Duodenal mucosa (tissue), 2 donors: Measurements from ENCODE around the gene DLG1.

Experiments used
- H3K27ac ChIP-seq: one replicate; pipeline ENCODE4 v1.7.0; 2013; ENCODE audit warnings: low read depth, low read length
- H3K27me3 ChIP-seq, 2 donors: one replicate each; pipeline ENCODE4 v1.7.0; 2013; ENCODE audit warnings: low read length in 2 of 2, control low read depth in 1 of 2; ENCODE audit not compliant: insufficient read depth in 2 of 2, control insufficient read depth in 1 of 2
- H3K36me3 ChIP-seq, 2 donors: one replicate each; pipeline ENCODE4 v1.7.0; 2013; ENCODE audit warnings: low read length in 2 of 2, control low read depth in 1 of 2; ENCODE audit not compliant: insufficient read depth in 2 of 2, control insufficient read depth in 1 of 2
- H3K4me1 ChIP-seq, 2 donors: one replicate each; pipeline ENCODE4 v1.7.0; 2013; ENCODE audit warnings: low read length in 2 of 2, control low read depth in 1 of 2; ENCODE audit not compliant: insufficient read depth in 2 of 2, control insufficient read depth in 1 of 2
- H3K4me3 ChIP-seq, 2 donors: one replicate each; pipeline ENCODE4 v1.7.0; 2013; ENCODE audit warnings: low read length in 2 of 2, low read depth in 1 of 2
- H3K9ac ChIP-seq, 2 donors: one replicate each; pipeline ENCODE4 v1.7.0; 2013; ENCODE audit warnings: low read length in 2 of 2, low read depth in 1 of 2
- H3K9me3 ChIP-seq, 2 donors: one replicate each; pipeline ENCODE4 v1.7.0; 2013; ENCODE audit warnings: low read length in 2 of 2, control low read depth in 1 of 2; ENCODE audit not compliant: control insufficient read depth in 1 of 2

The DLG1 gene

DNA sequence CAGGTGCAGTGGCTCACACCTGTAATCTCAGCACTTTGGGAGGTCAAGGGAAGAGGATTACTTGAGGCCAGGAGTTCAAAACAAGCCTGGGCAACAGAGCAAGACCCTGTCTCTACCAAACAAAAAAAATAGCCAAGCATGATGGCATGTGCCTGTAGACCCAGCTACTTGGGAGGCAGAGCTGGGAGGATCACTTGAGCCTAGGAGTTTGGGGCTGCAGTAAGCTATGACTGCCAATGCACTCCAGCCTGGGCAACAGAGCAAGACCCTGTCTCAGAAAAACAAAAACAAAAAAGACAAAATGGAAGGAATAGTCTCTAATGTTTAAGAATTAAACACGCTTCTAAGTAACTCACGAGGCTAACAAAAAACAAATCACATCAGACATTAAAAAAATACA is 106.5 kb downstream of the DLG1 start:
- Histone ChIP-seq H3K27me3 (no peaks in the 10 kb centered on the region), H3K9me3 (no peaks in the 10 kb centered on the region), H3K4me3 (no peak overlapping the region), H3K36me3 (peaks cover 0 to 5% of the 10 kb centered on the region in 2 donors), H3K4me1 (no peaks in the 10 kb centered on the region), H3K9ac (no peak overlapping the region), H3K27ac (no peak overlapping the region)

- no peaks in the 10 kb centered on the region for H3K9me3 ChIP-seq
- no peaks in the 10 kb centered on the region for H3K27me3 ChIP-seq
- no peak overlapping the region for H3K9ac ChIP-seq
- H3K4me1 ChIP-seq, result peaks cover 0 to 4% of the 10 kb centered on the region in 2 donors
- no peak overlapping the region for H3K27ac ChIP-seq
- peaks cover 0 to 5% of the 10 kb centered on the region in 2 donors for H3K36me3 ChIP-seq
- H3K4me3 ChIP-seq, result no peak overlapping the region
These were observed 108.8 kb downstream of the DLG1 start for GRCh38 chr3:197189623-197190022.

DNA sequence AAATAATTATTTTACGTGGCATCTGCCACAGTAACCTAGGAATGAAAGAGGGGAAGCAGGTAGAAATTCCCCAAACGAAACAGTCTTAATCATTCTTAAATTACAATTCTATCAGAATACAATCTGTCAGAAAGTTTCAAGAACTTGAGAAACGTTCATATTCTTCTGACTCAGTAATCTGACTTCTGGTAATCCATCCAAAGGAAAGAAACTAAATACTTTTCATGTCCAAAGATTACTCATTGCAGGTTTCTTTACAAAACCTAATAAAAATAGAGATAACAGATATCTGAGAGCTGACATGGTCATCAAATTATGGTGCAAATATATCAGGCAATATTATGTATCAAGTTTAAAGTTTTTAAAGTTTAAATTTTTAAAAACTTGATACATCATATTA is 109.4 kb downstream of the DLG1 start:
- Histone ChIP-seq H3K36me3 (peaks cover 0 to 5% of the 10 kb centered on the region in 2 donors), H3K4me1 (peaks cover 0 to 4% of the 10 kb centered on the region in 2 donors), H3K27ac (no peak overlapping the region), H3K9ac (no peak overlapping the region), H3K9me3 (no peaks in the 10 kb centered on the region), H3K27me3 (no peaks in the 10 kb centered on the region), H3K4me3 (no peak overlapping the region)

GRCh38 chr3:197186887-197187588 is 111.4 kb downstream of the DLG1 start:
- Histone ChIP-seq H3K36me3 (peaks cover 0 to 9% of the 10 kb centered on the region in 2 donors), H3K4me3 (no peak overlapping the region), H3K4me1 (peaks cover 0 to 4% of the 10 kb centered on the region in 2 donors), H3K27ac (no peak overlapping the region), H3K9me3 (no peaks in the 10 kb centered on the region), H3K9ac (no peak overlapping the region), H3K27me3 (no peaks in the 10 kb centered on the region)

DNA sequence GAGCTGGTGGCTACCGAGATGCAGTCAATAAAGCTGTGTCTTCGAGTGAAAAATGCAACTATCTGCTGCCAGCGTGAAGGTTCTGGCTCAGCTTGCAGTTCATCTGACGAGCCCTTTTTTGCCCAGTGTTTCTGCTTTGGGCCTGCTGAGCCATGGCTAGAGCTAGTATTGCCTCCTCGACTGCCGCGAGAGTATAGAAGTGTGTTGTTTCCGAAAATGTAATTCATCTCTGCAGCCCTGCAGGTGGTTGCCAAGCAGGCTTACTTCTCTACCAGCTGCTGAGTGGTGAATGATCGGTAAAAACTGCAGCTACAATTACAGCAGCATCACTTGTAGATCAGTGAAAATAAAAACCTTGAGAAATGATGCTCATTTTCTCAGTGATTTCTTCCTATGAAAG is 114.8 kb downstream of the DLG1 start:
- Histone ChIP-seq H3K36me3 (peaks cover 0 to 4% of the 10 kb centered on the region in 2 donors), H3K4me1 (peaks cover 5 to 27% of the 10 kb centered on the region in 2 donors), H3K9ac (no peak overlapping the region), H3K27ac (no peak overlapping the region), H3K9me3 (no peaks in the 10 kb centered on the region), H3K4me3 (no peak overlapping the region), H3K27me3 (no peaks in the 10 kb centered on the region)

- no peaks in the 10 kb centered on the region for H3K9me3 ChIP-seq
- H3K27me3 ChIP-seq, result no peaks in the 10 kb centered on the region
- H3K9ac ChIP-seq, result no peak overlapping the region
- H3K4me3 ChIP-seq, result no peak overlapping the region
- H3K36me3 ChIP-seq, result peaks cover 0 to 4% of the 10 kb centered on the region in 2 donors
- H3K4me1 ChIP-seq, result peaks cover 5 to 26% of the 10 kb centered on the region in 2 donors
- H3K27ac ChIP-seq, result no peak overlapping the region
These were observed 116.7 kb downstream of the DLG1 start for GRCh38 chr3:197181741-197182140.

GRCh38 chr3:197178998-197179397 is 119.4 kb downstream of the DLG1 start:
- no peaks in the 10 kb centered on the region for H3K27me3 ChIP-seq
- no peak overlapping the region for H3K9ac ChIP-seq
- H3K9me3 ChIP-seq, result no peaks in the 10 kb centered on the region
- H3K27ac ChIP-seq, result no peak overlapping the region
- H3K36me3 ChIP-seq, result peaks cover 0 to 4% of the 10 kb centered on the region in 2 donors
- peaks cover 5 to 23% of the 10 kb centered on the region in 2 donors for H3K4me1 ChIP-seq
- no peak overlapping the region for H3K4me3 ChIP-seq

GRCh38 chr3:197175503-197175902 is 122.9 kb downstream of the DLG1 start:
- no peaks in the 10 kb centered on the region for H3K27me3 ChIP-seq
- H3K4me1 ChIP-seq, result peaks cover 5 to 10% of the 10 kb centered on the region in 2 donors
- no peaks in the 10 kb centered on the region for H3K9me3 ChIP-seq
- H3K4me3 ChIP-seq, result no peak overlapping the region
- H3K9ac ChIP-seq, result no peak overlapping the region
- no peaks in the 10 kb centered on the region for H3K36me3 ChIP-seq
- H3K27ac ChIP-seq, result no peak overlapping the region

- Histone ChIP-seq H3K27me3 (no peaks in the 10 kb centered on the region), H3K4me1 (peaks cover under 1 to 4% of the 10 kb centered on the region in 2 donors), H3K9me3 (no peaks in the 10 kb centered on the region), H3K4me3 (no peak overlapping the region), H3K36me3 (no peaks in the 10 kb centered on the region), H3K27ac (no peak overlapping the region), H3K9ac (no peak overlapping the region)
These were observed 123.5 kb downstream of the DLG1 start for GRCh38 chr3:197174927-197175326.

DNA sequence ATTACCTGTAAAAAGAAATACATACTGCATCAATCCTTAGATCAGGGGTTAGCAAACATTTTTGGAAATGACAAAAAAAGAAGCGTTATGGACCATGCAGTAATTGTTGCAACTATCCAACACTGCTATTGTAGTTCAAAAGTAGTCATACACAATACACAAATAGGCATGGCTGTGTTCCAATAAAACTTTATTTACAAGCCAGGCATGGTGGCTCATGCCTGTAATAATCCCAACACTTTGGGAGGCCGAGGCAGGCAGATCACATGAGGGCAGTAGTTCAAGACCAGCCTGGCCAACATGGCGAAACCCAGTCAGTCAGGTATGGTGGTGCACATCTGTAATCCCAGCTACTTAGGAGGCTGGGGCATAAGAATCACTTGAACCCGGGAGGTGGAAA is 124.8 kb downstream of the DLG1 start:
- H3K27me3 ChIP-seq, result no peaks in the 10 kb centered on the region
- no peak overlapping the region for H3K9ac ChIP-seq
- no peaks in the 10 kb centered on the region for H3K36me3 ChIP-seq
- H3K9me3 ChIP-seq, result no peaks in the 10 kb centered on the region
- no peaks in the 10 kb centered on the region for H3K4me1 ChIP-seq
- no peak overlapping the region for H3K4me3 ChIP-seq
- H3K27ac ChIP-seq, result no peak overlapping the region
